Ecto neural progenitor cell (in vitro differentiated cells): Measurements from ENCODE around the gene APOB.

Source experiments
- DNase-seq: peaks from one replicate; pipeline ENCODE4 v3.0.0-alpha.2; 2018; ENCODE audit warnings: low spot score

Gene APOB, protein sequence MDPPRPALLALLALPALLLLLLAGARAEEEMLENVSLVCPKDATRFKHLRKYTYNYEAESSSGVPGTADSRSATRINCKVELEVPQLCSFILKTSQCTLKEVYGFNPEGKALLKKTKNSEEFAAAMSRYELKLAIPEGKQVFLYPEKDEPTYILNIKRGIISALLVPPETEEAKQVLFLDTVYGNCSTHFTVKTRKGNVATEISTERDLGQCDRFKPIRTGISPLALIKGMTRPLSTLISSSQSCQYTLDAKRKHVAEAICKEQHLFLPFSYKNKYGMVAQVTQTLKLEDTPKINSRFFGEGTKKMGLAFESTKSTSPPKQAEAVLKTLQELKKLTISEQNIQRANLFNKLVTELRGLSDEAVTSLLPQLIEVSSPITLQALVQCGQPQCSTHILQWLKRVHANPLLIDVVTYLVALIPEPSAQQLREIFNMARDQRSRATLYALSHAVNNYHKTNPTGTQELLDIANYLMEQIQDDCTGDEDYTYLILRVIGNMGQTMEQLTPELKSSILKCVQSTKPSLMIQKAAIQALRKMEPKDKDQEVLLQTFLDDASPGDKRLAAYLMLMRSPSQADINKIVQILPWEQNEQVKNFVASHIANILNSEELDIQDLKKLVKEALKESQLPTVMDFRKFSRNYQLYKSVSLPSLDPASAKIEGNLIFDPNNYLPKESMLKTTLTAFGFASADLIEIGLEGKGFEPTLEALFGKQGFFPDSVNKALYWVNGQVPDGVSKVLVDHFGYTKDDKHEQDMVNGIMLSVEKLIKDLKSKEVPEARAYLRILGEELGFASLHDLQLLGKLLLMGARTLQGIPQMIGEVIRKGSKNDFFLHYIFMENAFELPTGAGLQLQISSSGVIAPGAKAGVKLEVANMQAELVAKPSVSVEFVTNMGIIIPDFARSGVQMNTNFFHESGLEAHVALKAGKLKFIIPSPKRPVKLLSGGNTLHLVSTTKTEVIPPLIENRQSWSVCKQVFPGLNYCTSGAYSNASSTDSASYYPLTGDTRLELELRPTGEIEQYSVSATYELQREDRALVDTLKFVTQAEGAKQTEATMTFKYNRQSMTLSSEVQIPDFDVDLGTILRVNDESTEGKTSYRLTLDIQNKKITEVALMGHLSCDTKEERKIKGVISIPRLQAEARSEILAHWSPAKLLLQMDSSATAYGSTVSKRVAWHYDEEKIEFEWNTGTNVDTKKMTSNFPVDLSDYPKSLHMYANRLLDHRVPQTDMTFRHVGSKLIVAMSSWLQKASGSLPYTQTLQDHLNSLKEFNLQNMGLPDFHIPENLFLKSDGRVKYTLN (N-terminal part only)

DNA sequence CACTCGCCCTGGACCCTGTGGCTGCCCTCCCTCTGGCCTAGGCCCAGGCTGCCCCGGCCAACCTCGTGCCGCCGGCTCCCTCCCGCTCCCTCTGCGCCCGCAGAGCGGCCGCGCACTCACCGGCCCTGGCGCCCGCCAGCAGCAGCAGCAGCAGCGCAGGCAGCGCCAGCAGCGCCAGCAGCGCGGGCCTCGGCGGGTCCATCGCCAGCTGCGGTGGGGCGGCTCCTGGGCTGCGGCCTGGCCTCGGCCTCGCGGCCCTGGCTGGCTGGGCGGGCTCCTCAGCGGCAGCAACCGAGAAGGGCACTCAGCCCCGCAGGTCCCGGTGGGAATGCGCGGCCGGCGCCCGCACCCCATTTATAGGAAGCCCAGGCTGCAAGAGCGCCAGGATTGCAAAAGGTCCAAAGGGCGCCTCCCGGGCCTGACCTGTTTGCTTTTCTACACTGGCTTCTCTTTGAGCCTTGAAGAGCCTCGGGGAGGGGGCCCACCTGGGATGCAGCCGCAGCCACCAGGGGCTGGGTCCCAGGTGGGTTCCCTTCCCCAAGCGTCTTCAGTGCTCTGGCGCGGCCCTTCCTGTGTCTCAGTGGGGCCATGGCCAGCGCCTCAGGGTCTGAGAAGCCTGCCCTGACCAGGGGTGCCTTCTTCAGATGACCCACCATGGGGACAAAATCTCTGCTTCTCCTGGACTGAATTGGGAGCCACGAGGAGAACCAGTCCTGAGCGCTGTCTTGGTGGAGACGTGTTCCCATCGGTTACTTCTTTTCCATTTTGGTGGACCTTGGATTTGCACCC lies at the start of gene APOB:
APOB (minus strand) TSS at position 330 of the 789 bp plus-strand sequence; CDS start at position 202, 128 bp downstream.
- peak; percentile 77 for DNase-seq

DNA sequence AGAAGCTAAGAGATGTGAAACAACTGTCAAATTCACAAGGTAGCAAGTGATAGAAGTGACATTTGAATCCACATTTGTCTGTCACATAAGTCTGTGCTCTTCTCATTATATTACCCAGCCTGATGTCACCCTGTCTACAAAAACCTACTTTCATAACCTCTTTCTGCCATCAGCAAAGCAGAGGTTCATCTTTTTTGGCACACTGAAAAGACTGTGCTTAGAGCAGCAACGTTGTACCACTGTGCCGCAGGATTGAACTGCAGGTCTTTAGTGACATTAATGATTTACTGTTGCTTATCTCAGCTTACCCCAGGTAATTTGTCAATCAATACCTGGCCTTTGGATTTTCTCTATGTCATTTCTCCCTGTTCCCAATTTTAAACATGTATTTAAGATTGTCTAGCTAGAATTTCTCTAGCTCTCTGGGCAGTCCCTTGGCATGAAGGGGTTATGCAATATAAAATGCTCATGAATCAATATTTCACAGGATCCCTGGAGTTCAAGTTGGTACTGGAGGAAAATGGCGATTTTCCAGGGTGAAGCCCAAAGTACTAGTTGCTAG lies 48.5 kb upstream of the APOB start:
- no peak for DNase-seq

DNA sequence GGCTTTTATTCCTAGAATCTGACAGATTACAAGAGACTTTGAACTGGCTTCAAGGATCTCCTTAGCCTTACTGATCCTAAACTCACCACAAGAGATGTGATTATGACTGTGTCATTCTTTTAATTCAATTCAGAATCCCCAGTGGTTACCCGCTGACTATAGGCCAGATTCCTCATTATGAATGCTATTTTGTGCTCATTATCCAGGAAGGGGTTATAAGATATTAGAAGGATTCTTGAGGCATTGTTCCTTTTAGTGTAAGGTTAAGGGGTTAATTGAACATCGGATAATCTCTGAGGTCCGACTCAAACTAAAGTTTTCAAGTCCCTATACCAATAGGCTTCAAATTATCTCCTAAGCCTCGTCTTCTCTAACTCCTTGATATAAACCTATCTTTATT lies 40.5 kb upstream of the APOB start:
- no peak for DNase-seq

DNA sequence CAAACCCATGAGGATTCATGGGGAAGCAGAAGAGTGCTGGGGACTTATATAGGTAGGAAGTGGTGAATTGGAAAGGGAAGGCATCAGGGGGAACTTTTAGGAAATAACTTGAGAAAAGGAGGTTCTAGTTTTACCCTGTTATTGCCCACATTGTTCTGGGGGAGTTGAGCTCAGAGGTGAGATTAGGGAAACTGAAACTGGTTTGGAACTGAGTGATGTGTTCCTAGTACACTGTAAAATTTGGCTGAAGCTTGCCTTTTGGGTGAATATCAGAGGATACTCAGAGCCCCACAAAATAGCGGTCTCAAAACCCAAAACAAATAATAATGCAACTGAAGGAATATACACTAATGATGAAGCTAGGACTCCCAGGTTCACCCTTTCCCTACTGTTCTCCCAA lies 39.6 kb upstream of the APOB start:
- no peak for DNase-seq

DNA sequence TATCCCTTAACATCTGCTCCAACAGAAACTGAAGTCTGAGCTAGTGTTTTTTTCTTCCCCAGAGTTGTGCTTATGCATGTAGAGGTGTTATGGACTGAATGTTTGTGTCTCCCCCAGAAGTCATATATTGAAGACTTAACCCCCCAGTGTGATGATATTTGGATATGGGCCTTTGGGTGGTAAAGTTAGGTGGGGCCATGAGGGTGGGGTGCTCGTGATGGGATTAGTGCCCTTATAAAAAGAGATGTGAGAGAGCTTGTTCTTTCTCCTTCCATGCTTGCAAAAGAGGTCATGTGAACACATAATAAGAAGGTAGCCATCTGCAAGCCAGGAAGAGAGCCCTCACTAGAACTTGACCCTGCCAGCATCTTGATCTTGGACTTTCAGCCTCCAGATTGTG lies 34.4 kb upstream of the APOB start:
- DNase-seq, result no peak

DNA sequence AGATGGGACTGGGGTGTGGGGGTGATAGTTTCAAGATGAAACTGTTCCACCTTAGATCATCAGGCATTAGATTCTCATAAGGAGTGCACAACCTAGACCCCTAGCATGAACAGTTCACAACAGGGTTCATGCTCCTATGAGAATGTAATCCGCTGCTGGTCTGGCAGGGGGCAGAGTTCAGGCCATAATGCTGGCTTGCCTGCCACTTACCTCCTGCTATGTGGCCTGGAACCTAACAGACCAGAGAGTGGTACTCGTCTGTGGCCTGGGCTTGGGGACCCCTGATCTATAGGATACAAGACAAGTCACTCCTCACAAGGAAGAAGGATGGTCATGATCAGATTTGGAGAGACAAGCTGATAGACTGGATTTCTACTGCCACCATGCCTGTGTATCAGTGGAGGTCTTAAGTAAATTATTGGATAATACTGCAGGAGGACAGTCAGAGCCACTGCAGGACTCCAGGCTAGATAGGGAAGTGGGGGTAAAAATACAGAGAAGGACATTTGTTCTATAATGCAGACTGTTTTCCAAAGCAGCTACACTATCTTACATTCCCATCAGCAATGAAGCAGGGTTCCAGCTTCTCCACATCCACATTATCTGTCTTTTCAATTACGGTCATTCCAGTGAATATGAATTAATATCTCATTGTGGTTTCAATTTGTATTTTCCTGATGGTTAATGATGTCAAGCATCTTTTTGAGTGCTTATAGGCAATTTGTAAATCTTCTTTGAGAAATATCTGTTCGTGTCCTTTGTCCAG lies 28.8 kb upstream of the APOB start:
- no peak for DNase-seq

DNA sequence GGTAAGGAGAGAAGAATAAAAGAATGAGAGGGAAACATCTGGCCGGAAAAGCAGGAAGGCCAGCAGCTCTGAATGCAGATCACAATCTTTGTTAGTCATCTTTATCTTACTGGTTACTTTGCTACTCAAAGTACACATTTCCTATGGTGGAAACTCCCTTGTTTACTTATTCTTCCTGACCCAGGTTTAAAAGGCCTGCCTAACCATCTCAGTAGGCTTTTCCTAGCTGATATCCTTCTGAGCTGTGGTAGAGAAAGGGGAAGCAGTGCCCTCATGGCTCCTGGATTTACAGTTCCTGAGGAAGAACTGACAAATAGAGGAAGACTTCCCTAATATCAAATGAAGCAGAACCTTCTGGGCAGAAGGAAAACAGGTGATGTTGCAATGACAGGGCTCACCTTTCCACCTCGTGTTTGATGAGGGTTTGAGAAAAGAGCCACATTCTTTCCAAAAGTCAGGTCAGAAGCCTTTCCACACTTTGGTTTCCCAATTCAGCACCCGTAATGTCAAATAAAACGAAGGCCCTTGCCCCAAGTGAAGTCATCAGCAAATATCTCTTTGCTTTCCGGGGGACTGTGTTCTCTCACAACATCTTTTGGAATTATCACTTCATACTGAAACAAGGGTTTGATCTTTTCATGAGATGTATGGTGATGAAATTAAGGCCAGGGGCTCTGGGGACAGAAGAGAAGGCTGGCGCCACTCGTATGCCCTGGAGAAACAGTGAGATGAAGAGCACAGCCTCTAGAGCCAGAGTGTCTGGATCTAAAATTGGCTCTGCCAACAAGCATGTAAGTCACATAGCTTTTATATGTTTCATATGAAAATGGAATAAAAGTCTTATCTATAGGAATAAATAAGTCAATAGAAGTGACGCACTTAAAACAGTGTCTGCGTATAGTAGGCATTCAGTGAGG lies 26.7 kb upstream of the APOB start:
- DNase-seq, result no peak

DNA sequence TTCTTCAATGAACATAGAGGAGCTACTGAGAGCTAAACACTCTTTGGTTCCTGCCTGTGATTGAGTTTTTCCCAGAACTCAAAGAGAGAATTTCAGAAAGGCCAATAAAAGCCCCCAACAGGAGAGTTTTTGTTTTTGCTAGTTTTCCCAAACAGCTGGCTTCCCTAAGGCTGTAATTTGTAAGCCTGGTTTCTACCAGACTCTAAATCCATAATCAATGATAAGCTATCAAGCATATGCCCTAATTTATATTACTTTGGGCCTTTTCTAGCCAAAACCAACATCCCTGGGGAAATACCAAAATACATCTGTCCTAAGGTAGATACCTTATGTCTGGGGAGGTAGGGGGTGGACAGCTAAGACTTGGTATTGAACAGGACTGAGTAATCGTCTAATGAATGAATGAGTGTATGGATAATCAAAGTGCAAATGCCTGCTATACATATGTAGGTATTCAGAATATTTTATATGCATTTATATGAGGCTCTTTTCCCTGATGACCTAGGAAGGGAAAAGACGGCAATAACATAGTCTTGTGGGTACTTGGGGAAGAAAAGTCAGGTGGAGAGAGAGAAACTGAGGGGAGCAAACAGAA lies 26.0 kb upstream of the APOB start:
- no peak for DNase-seq

DNA sequence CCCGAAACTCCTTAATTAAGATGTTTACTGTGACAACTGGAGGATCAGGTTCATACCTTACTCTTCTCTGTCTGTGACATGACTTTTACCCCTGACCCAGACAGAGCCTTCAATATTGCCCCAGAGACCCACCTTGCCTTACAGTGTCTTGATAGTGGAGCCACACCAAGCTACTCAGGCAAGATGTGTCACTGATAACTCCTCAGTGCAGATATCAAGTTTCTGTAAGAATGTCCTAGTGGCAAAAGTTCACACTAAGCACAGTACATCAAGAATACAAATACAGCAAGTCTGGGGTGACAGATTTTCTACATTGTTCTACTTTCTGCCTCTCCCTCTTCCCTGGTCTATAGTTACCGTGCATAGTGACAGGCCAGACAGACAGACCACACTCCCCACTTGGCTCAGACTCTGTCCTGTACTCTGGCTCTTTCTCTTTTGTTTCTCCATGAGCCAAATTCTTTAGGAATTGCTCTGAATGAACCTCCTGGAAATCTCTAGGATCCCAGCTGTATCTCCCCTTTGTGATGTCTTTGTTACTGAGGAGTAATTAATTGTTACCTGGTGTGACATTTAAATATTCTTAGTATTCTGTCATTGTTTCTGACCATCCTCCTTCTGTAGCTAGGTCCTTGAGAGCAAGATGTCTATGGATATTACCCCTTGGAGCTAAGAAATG lies 24.1 kb upstream of the APOB start:
- DNase-seq, result no peak

DNA sequence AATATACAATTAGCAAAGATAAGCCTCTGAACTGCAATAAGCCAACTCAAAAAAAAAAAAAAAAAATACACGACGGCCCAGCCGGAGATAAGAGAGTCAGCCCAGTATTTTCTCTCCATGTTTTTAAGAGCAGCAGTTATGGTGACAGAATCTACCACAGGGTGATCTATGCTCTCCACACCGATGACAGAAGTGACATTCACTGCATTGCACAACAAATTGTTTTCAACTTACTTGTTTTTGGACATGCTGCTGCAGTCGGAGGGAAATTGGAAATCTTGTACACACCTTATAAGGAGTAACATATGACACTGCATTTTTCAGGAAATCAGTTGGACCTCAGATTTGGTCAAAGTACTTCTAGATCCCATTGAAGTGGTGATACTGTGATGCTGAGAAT lies 23.3 kb upstream of the APOB start:
- DNase-seq, result no peak

DNA sequence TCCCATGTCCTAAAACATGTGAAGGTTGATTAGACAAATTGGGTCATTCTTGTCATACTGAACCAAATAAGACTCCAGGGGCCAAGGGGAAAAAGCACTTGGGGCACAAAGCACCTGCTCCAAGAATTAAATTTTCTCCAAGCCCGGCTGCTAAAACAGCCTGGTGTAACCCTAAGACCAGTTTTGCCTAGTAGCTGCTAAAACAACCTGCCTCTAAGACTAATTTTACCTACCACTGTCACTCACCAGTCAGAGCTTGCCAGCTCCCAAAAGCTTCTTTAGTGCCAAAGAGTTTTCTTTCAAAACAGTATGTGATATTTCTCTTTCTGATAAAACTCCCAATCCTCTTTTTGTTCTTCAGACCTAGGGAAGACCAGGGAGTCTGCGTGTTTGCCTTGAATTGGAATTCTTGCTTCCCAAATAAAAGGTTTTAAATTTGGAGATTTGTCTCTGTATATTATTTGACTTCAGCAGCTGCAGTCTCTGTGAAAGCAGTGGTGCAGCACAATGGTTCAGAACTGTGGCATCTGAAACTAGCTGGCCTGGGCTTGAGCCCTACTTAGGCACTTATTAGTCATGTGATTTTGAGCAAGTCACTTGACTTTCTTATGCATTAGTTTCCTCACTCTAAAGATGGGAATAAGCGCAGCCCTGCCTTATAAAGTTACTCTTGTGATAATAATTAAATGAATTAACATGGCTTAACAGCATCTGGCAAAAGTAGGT lies 16.2 kb upstream of the APOB start:
- no peak for DNase-seq

DNA sequence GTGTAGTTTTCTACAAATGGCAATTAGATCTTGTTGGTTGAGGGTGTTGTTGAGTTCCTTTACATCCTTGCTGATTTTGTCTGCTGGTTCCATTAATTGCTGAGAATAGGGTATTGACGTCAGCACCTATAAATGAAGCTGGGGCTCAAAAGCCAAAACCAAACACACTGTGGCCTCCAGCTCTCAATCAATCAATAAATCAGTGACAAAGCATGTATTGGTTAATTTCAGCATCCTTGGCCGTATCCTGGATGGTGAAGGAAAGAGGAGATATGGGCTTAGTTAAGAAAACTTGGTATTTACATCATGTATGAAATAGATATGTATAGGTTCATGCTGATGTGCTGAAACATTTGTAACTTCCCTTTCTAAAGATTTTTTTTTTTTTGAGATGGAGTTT lies 13.2 kb upstream of the APOB start:
- DNase-seq, result no peak

DNA sequence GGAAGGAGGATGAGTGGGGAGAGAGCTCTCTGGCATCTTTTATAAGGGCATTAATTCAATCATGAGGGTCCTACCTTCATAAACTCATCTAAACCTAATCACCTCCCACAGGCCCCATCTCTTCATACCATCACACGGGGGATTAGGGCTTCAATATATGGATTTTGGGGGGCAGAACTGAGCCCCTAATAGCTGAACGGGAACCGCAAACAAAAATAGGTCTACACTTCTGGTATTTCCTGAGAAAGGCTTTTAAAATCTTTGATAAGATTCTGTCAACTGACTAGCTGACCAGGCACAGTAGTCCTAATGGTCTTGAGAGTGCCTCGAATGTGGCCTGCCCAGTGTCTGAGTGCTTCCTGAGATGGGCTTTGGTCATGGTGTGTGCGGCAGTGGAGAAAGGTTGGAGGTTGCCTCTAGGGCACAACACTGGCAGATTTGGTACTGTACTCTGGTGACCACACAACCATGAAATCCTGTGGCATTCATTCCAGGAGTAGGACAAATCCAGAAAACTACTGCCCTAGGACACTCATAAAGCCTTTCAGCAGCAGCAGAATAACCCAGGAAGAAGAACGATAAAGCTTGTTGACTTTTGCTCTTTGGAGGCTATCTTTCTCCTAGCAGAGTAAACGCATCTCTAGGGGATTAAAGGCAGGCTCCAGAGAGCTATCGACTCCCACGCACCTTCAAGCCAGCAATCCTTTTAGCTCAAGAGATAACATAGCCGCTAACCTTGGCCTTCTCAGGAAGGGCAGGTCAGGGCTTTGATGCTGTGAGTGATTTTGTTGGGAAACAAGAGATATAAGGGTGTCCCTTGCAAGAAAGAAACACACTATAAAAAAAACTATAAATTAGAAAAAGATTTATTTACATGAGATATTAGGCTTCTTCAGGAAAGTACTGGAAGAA lies 12.3 kb upstream of the APOB start:
- DNase-seq, result no peak

DNA sequence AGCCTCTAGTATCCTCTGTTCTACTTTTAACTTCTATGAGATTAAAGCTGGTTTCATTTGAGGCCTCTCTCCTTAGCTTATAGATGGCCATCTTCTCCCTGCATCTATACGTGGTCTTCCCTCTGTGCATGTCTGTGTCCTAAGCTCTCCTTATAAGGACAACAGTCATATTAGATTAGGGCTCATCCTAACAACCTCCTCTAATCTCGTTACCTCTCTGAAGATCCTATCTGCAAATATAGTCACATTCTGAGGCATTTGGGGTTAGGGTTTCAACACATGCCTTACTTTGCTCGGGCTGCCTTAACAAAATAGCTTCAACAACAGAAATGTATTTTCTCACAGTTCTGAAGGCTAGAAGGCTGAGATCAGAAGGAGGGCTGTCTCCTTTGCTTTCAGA lies 11.6 kb upstream of the APOB start:
- no peak for DNase-seq

DNA sequence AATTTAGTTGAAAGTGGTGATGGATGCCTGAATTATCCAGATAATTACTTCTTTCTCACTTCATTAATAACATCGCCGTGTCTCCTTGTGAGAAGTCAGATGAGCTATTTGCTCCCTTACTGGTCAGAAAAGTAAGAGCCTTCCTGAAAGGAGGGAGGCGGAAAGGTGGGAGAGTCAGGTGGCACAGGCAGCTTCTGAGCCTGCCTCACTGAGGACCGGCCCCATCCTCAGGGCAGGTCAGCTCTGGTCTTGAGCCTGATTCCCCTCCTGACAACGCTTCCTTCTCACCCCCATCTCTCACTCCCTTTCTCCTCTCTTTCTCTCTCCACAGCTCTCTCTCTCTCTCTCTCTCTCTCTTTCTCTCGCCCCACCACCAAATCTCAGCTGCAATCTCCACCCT lies 10.1 kb upstream of the APOB start:
- no peak for DNase-seq

DNA sequence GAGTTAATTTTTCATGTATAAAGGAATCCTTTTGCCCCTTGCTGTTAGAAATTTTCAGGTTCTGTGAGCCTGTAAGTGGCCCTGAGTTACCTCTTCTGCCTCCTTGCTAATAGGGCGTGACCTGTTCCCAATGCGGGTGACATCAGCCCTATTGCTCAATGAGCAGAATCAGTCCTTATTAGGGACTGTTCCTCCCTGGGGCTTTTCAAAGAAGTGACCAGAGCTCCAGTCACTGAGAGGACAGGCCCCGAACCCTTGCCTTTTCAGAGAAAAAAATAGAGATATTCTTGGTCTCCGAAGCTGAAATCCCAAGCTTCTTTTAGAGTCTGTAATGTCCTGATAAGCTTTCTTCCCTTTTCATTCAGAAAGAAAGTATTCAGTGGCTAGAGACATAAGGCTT lies 8.2 kb upstream of the APOB start:
- no peak for DNase-seq

DNA sequence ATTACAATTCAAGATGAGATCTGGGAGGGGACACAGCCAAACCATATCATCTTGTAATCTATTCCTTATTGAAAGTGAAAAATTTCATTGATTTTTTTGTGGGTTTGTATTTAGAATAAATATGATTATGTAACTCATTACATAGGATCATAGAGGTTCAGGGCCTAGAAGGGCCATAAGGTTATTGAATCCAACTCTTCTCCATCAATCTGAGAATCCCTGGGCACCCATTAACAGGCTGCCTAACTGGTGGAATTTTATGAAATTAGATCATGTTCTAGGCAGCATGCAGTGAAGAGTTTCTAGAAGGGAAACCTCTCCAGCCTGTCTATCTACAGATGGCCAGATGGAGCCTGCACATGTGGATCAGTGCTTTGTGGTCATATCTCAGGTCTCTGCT lies 6.3 kb upstream of the APOB start:
- DNase-seq, result no peak
